BLaER1 treated with 17β-estradiol and CSF1 and Interleukin-3, amounts not matched to agents 10 nM and 100 nM (cell line): ENCODE measurements around the gene PRSS33.

Experiments used
- H3K27ac ChIP-seq, 11 experiments: shearing (Covaris generic); formaldehyde crosslinking; 2 replicates each; pipeline ENCODE4 v1.8.1; 2022
- H3K27me3 ChIP-seq, 11 experiments: shearing (Covaris generic); formaldehyde crosslinking; 2 replicates each; pipeline ENCODE4 v1.8.1; 2022
- H3K36me3 ChIP-seq, 11 experiments: shearing (Covaris generic); formaldehyde crosslinking; 2 replicates each; pipeline ENCODE4 v1.8.1; 2022
- H3K4me1 ChIP-seq, 10 experiments: shearing (Covaris generic); formaldehyde crosslinking; 2 replicates each; pipeline ENCODE4 v1.8.1; 2022
- H3K4me2 ChIP-seq, 11 experiments: shearing (Covaris generic); formaldehyde crosslinking; 2 replicates each; pipeline ENCODE4 v1.8.1; 2022
- H3K4me3 ChIP-seq, 10 experiments: shearing (Covaris generic); formaldehyde crosslinking; 2 replicates each; pipeline ENCODE4 v1.8.1; 2022
- H3K9ac ChIP-seq, 11 experiments: shearing (Covaris generic); formaldehyde crosslinking; 2 replicates each; pipeline ENCODE4 v1.8.1; 2022
- H3K9me3 ChIP-seq, 11 experiments: shearing (Covaris generic); formaldehyde crosslinking; replicated peaks in 1 of 11; 2 replicates each; pipeline ENCODE4 v1.8.1; 2022
- H4K20me1 ChIP-seq, 11 experiments: shearing (Covaris generic); formaldehyde crosslinking; 2 replicates each; pipeline ENCODE4 v1.8.1; 2022
- Cebpa-rat ChIP-seq, 11 experiments: shearing (Covaris generic); IDR thresholded peaks; 2 replicates each; pipeline ENCODE4 v1.8.1; 2022

The PRSS33 gene

DNA sequence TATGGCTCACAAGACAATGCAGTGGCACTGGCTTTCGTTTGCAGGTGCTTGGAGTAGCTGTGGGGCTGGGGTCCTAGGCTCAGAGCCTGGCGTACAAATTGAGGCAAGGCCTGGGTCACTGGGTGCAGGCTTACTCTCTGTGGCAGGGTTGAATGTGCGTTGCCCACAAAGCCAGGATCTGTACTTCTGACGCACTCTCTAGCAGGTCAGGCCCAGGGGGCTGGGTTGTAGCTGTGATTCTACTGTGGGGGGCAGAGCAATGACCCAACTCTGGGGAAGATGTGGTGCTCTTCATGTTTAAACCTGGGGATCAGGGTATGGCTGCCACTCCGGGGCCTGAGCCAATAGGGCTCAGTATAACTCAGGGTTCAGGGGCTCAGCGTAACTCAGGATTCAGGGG is 23.3 kb upstream of the PRSS33 start:
- H3K27ac ChIP-seq, result no peak overlapping the region
- no peak overlapping the region for H3K9ac ChIP-seq
- H3K9me3 ChIP-seq, result peaks cover 0 to 4% (median 0%) of the 10 kb centered on the region in 11 experiments; a peak in 2 of 22 replicates
- no peak overlapping the region for H3K4me2 ChIP-seq
- no peak for TF ChIP-seq Cebpa-rat (IDR thresholded peaks at IDR 0.05)
- H3K4me1 ChIP-seq, result peaks cover 0 to 25% (median 18%) of the 10 kb centered on the region in 10 experiments; a peak in 15 of 20 replicates
- no peaks in the 10 kb centered on the region for H4K20me1 ChIP-seq
- no peaks in the 10 kb centered on the region for H3K27me3 ChIP-seq
- H3K36me3 ChIP-seq, result no peaks in the 10 kb centered on the region
- H3K4me3 ChIP-seq, result no peak overlapping the region

DNA sequence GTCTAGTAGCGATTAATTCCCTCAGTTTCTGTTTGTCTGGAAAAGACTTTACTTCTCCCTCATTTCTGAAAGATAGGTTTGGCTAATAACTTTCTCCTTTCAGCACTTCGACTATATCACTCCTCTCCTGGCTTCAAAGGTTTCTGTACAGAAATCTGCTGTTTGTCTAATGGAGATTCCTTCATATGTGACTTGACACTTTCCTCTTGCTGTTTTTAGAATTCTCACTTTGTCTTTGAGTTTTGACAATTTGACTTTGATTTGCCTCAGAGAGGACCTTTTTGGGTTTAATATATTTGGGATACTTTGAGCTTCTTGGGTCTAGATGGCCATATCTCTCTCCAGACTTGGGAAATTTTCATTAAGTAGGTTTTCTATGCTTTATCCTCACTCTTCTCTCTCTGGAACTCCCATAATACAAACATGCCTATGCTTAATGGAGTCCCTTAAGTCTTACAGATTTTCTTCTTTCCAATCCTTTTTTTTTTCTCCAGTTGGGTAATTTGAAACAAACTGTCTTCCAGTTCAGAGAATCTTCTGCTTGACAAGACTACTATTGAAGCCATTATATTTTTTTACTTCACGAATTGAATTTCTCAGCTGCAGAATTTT is 21.9 kb upstream of the PRSS33 start:
- Histone ChIP-seq H3K4me2 (no peak overlapping the region), H3K36me3 (no peaks in the 10 kb centered on the region; a peak in 1 of 22 replicates), H3K4me3 (no peak overlapping the region), H4K20me1 (no peaks in the 10 kb centered on the region), H3K27me3 (no peaks in the 10 kb centered on the region), H3K9me3 (peaks cover 4 to 15% (median 8%) of the 10 kb centered on the region in 11 experiments), H3K4me1 (peaks cover 0 to 16% (median 11%) of the 10 kb centered on the region in 10 experiments; a peak in 15 of 20 replicates), H3K27ac (no peak overlapping the region), H3K9ac (no peak overlapping the region)
- no peak for TF ChIP-seq Cebpa-rat (IDR thresholded peaks at IDR 0.05)

DNA sequence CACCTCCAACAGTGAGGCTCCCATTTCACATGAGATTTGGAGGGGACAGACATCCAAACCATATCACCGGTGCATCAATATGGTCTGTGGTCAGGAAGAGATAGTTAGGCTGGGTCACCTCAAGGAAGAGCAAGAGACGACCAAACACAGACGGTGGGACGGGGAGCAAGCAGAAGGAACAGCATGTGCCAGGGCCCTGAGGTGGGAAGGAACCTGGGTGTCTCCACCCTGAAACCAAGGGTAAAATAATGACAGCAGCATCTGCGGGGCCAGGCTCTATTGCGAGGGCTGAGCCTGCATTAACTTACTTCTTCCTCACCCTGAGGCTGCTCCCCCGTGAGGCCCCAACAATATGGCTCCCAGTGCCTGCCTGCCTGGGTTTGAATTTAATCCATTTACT is 20.8 kb upstream of the PRSS33 start:
- Histone ChIP-seq H4K20me1 (no peaks in the 10 kb centered on the region), H3K9ac (no peak overlapping the region), H3K27ac (no peak overlapping the region), H3K9me3 (peaks cover 12 to 23% (median 17%) of the 10 kb centered on the region in 11 experiments), H3K27me3 (no peaks in the 10 kb centered on the region), H3K4me3 (no peak overlapping the region), H3K36me3 (no peaks in the 10 kb centered on the region; a peak in 1 of 22 replicates), H3K4me1 (peaks cover 0 to 11% (median 10%) of the 10 kb centered on the region in 10 experiments; a peak in 15 of 20 replicates), H3K4me2 (no peak overlapping the region)
- no peak for TF ChIP-seq Cebpa-rat (IDR thresholded peaks at IDR 0.05)

DNA sequence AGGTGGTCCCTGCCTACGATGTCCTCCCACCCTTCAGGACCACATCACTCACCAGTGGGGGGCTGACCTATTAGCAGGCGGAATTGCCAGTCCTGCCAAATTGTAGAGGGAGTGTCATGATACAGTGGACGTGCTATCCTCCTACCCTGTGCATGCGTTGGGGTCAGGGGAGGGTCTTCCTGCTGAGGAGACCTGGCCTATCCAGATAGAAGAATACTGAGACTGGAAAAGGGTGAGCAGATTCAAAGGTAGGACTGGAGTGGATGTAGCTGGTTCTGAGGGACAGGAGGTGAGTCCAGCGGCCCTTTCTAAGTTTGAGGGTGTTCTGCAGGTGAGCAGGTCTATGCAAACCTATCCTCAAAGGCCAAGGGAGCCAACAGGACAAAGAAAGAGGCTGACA is 18.9 kb upstream of the PRSS33 start:
- Histone ChIP-seq H3K4me2 (no peak overlapping the region), H3K9me3 (peaks cover 12 to 27% (median 19%) of the 10 kb centered on the region in 11 experiments), H3K4me1 (no peaks in the 10 kb centered on the region), H3K27me3 (no peaks in the 10 kb centered on the region), H3K9ac (no peak overlapping the region), H3K36me3 (no peaks in the 10 kb centered on the region; a peak in 1 of 22 replicates), H4K20me1 (no peaks in the 10 kb centered on the region), H3K27ac (no peak overlapping the region), H3K4me3 (no peak overlapping the region)
- TF ChIP-seq Cebpa-rat (IDR thresholded peaks at IDR 0.05), result no peak

- no peak overlapping the region for H3K27ac ChIP-seq
- H3K36me3 ChIP-seq, result no peaks in the 10 kb centered on the region; a peak in 1 of 22 replicates
- no peak for TF ChIP-seq Cebpa-rat (IDR thresholded peaks at IDR 0.05)
- H3K9me3 ChIP-seq, result peaks cover 12 to 27% (median 19%) of the 10 kb centered on the region in 11 experiments
- no peaks in the 10 kb centered on the region for H4K20me1 ChIP-seq
- H3K4me3 ChIP-seq, result no peak overlapping the region
- no peak overlapping the region for H3K4me2 ChIP-seq
- H3K27me3 ChIP-seq, result no peaks in the 10 kb centered on the region
- no peak overlapping the region for H3K9ac ChIP-seq
- no peaks in the 10 kb centered on the region for H3K4me1 ChIP-seq
These were observed 17.4 kb upstream of the PRSS33 start for GRCh38 chr16:2804728-2805127.

GRCh38 chr16:2803545-2804195 is 16.3 kb upstream of the PRSS33 start:
- Histone ChIP-seq H3K4me1 (no peaks in the 10 kb centered on the region), H3K4me2 (no peak overlapping the region), H3K36me3 (no peaks in the 10 kb centered on the region; a peak in 1 of 22 replicates), H3K9ac (no peak overlapping the region), H4K20me1 (no peaks in the 10 kb centered on the region), H3K9me3 (peaks cover 12 to 27% (median 19%) of the 10 kb centered on the region in 11 experiments), H3K27ac (no peak overlapping the region), H3K27me3 (no peaks in the 10 kb centered on the region), H3K4me3 (no peak overlapping the region)
- no peak for TF ChIP-seq Cebpa-rat (IDR thresholded peaks at IDR 0.05)

DNA sequence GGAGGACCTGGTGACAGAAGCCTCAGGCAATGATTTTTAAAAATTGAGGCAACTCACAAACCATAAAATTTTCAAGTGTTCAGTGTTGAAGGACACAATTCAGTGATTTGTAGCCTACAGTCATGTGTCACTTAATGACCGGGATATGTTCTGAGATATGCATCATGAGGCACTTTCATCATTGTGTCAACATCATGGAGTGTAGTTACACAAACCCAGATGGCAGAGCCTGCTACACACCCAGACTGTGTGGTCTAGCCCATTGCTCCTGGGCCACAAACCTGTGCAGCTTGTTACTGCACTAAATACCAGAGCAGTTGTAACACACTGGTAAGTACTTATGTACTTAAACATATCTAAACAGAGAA is 12.5 kb upstream of the PRSS33 start:
- H3K27ac ChIP-seq, result no peak overlapping the region
- H3K4me2 ChIP-seq, result peak overlapping the region in 1 of 11 experiments; percentile 1; a peak in 1 of 22 replicates
- H3K9ac ChIP-seq, result no peak overlapping the region
- TF ChIP-seq Cebpa-rat (IDR thresholded peaks at IDR 0.05), result no peak
- peaks cover 12 to 23% (median 19%) of the 10 kb centered on the region in 11 experiments for H3K9me3 ChIP-seq
- no peaks in the 10 kb centered on the region for H4K20me1 ChIP-seq
- peaks cover 0 to 13% (median 0%) of the 10 kb centered on the region in 10 experiments; a peak in 6 of 20 replicates for H3K4me1 ChIP-seq
- no peak overlapping the region for H3K4me3 ChIP-seq
- no peaks in the 10 kb centered on the region for H3K27me3 ChIP-seq
- no peaks in the 10 kb centered on the region; a peak in 1 of 22 replicates for H3K36me3 ChIP-seq

GRCh38 chr16:2799205-2799858 is 12.0 kb upstream of the PRSS33 start:
- Histone ChIP-seq H3K36me3 (no peaks in the 10 kb centered on the region; a peak in 1 of 22 replicates), H3K9me3 (peaks cover 8 to 18% (median 13%) of the 10 kb centered on the region in 11 experiments), H4K20me1 (no peaks in the 10 kb centered on the region), H3K4me1 (peaks cover 0 to 18% (median 0%) of the 10 kb centered on the region in 10 experiments; a peak in 8 of 20 replicates), H3K27ac (no peak overlapping the region), H3K4me2 (peak overlapping the region in 1 of 11 experiments; percentile 1; a peak in 1 of 22 replicates), H3K27me3 (no peaks in the 10 kb centered on the region), H3K9ac (no peak overlapping the region), H3K4me3 (no peak overlapping the region)
- TF ChIP-seq Cebpa-rat (IDR thresholded peaks at IDR 0.05), result no peak

DNA sequence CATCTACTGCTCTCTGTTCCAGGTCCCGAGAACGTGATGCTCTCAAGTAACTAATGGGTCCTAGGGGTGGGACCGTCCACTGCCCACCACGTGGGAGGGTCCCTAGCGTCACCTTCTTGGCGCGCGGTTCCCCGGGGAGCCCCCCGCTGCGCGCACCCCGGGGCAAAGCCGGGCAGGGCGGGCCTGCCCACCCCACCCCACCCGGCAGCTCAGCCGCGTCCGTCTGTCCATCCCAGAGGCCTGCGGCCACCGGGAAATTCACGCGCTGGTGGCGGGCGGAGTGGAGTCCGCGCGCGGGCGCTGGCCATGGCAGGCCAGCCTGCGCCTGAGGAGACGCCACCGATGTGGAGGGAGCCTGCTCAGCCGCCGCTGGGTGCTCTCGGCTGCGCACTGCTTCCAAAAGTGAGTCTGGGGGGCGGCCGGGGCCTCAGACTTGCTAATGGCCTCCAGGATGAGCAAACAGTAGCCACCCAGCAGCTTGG is 11.4 kb upstream of the PRSS33 start:
- no peak overlapping the region for H3K4me2 ChIP-seq
- peaks cover 0 to 23% (median 0%) of the 10 kb centered on the region in 10 experiments; a peak in 9 of 20 replicates for H3K4me1 ChIP-seq
- no peaks in the 10 kb centered on the region for H3K36me3 ChIP-seq
- H3K9me3 ChIP-seq, result peaks cover 2 to 12% (median 8%) of the 10 kb centered on the region in 11 experiments; a peak in 19 of 22 replicates
- H3K4me3 ChIP-seq, result no peak overlapping the region
- no peak overlapping the region for H3K9ac ChIP-seq
- H3K27ac ChIP-seq, result no peak overlapping the region
- H4K20me1 ChIP-seq, result no peaks in the 10 kb centered on the region
- TF ChIP-seq Cebpa-rat (IDR thresholded peaks at IDR 0.05), result no peak
- H3K27me3 ChIP-seq, result no peaks in the 10 kb centered on the region
